Transverse colon (tissue), 3 donors: Measurements from ENCODE around the gene ELP4.

Experiments
- CTCF ChIP-seq, 5 experiments: fragments of 200-600 bp in 3 of 5; fragments of 450-650 bp in 2 of 5; sonication (generic) in 3 of 5; IDR thresholded peaks; 1 replicate in 2 of 5; 2 replicates in 3 of 5; pipeline ENCODE4 v1.5.1; 2016 to 2017; ENCODE audit warnings: antibody characterized with exemption in 5 of 5, inconsistent platforms in 3 of 5, mild to moderate bottlenecking in 2 of 5, moderate library complexity in 1 of 5
- POLR2A ChIP-seq: fragments of 450-650 bp; IDR thresholded peaks from one replicate; pipeline ENCODE4 v1.6.1; 2016; ENCODE audit warnings: antibody characterized with exemption, mild to moderate bottlenecking, moderate library complexity

GRCh38 chr11:31687256-31687655 is 177.7 kb downstream of the ELP4 start:
- TF ChIP-seq CTCF (IDR thresholded peaks at IDR 0.05) (no peak), POLR2A (no peak)
